Caco-2 (cell line): Measurements from ENCODE around the gene CFAP46. TPM values are rescaled to one million over a fixed set of nuclear protein-coding genes. Genes with fewer than 3 reads are reported as not detected.

ENCODE experiments used
- BruUV-seq: library from RNA; stranded (reverse); fragments of 400-500 nt; replicated peaks from 2 replicates; lab custom pipeline; 2021; lab: Mats Ljungman, UMichigan
- CTCF ChIA-PET: fragments of 300-600 bp; sonication (Branson Sonifier 250); formaldehyde crosslinking; loops from one replicate; lab custom pipeline; 2022; ENCODE audit warnings: antibody characterized with exemption; lab: Charles Lee
- POLR2A ChIA-PET: fragments of 300-600 bp; sonication (Branson Sonifier 250); formaldehyde crosslinking; loops from one replicate; lab custom pipeline; 2022; ENCODE audit warnings: antibody characterized with exemption; lab: Charles Lee
- DNase-seq, 2 experiments: peaks; one replicate each; pipeline versions ENCODE4 v3.0.0 to v3.0.0-alpha.2; 2020 to 2022
- H3K27me3 ChIP-seq: replicated peaks from 2 replicates; pipeline ENCODE4 v1.6.0; 2011; ENCODE audit warnings: low read length; ENCODE audit not compliant: control insufficient read depth, insufficient read depth
- H3K36me3 ChIP-seq: 2 replicates; pipeline ENCODE4 v1.5.1; 2011; ENCODE audit warnings: low read length; ENCODE audit not compliant: control insufficient read depth, insufficient read depth
- H3K4me1 ChIP-seq: fragments of 250-450 bp; sonication (Bioruptor Pico); 2 replicates; pipeline ENCODE4 v1.5.1; 2020; ENCODE audit warnings: mild to moderate bottlenecking
- H3K4me3 ChIP-seq: 2 replicates; pipeline ENCODE4 v1.5.1; 2011; ENCODE audit warnings: low read depth, mild to moderate bottlenecking, control low read depth, low read length
- H3K9me3 ChIP-seq: fragments of 250-450 bp; sonication (Bioruptor Pico); 2 replicates; pipeline ENCODE4 v1.5.1; 2020; ENCODE audit warnings: mild to moderate bottlenecking, moderate library complexity
- H3K27ac Mint-ChIP-seq: one replicate; pipeline ENCODE4 v1.8.0; 2022; ENCODE audit warnings: mixed read lengths; ENCODE audit not compliant: unreplicated experiment
- H3K27me3 Mint-ChIP-seq: one replicate; pipeline ENCODE4 v1.8.0; 2022; ENCODE audit warnings: mixed read lengths; ENCODE audit not compliant: insufficient read depth, unreplicated experiment
- H3K36me3 Mint-ChIP-seq: one replicate; pipeline ENCODE4 v1.8.0; 2022; ENCODE audit warnings: mild to moderate bottlenecking, mixed read lengths; ENCODE audit not compliant: insufficient read depth, unreplicated experiment
- H3K4me1 Mint-ChIP-seq: one replicate; pipeline ENCODE4 v1.8.0; 2022; ENCODE audit warnings: low read depth, mixed read lengths; ENCODE audit not compliant: unreplicated experiment
- H3K4me3 Mint-ChIP-seq: one replicate; pipeline ENCODE4 v1.8.0; 2022; ENCODE audit warnings: mild to moderate bottlenecking, moderate library complexity, mixed read lengths; ENCODE audit not compliant: unreplicated experiment
- H3K9me3 Mint-ChIP-seq: one replicate; pipeline ENCODE4 v1.8.0; 2022; ENCODE audit warnings: mixed read lengths; ENCODE audit not compliant: unreplicated experiment
- CTCF ChIP-seq, 2 experiments: fragments of 200-600 bp in 1 of 2; IDR thresholded peaks; 1 replicate in 1 of 2; 2 replicates in 1 of 2; pipeline versions ENCODE4 v1.5.1 to v1.8.0; 2011 to 2022; ENCODE audit warnings: antibody characterized with exemption in 1 of 2, control low read depth in 1 of 2, inconsistent platforms in 1 of 2, low read depth in 1 of 2, low read length in 1 of 2, mild to moderate bottlenecking in 1 of 2, moderate library complexity in 1 of 2; ENCODE audit not compliant: insufficient read depth in 1 of 2, severe bottlenecking in 1 of 2, unreplicated experiment in 1 of 2
- intact Hi-C: fragments of 100-400 bp; cut with micrococcal nuclease; formaldehyde crosslinking; loops from one replicate; pipeline ENCODE4 v1.10.0; 2022; ENCODE audit not compliant: unreplicated experiment
- total RNA-seq: library from RNA; stranded (reverse); gene quantifications from 2 replicates; pipeline ENCODE4 v1.2.3, GENCODE V29; 2022

Gene CFAP46
- total RNA-seq, 1 experiment from 2014 or later = not detected

GRCh38 chr10:132961787-132962622, 19.6 kb upstream of the CFAP46 start:
- H3K27me3 ChIP-seq = no peaks in the 10 kb centered on the region
- peaks cover 13% of the 10 kb centered on the region for H3K4me1 ChIP-seq
- Mint-ChIP-seq H3K4me3 (peak overlapping the region; percentile 76), H3K4me1 (no peaks in the 10 kb centered on the region), H3K36me3 (peaks cover 7% of the 10 kb centered on the region), H3K9me3 (no peaks in the 10 kb centered on the region), H3K27me3 (peaks cover 11% of the 10 kb centered on the region), H3K27ac (no peak overlapping the region)
- no peaks in the 10 kb centered on the region for H3K36me3 ChIP-seq
- no TSS peak for BruUV-seq
- peak overlapping the region; percentile 31 for H3K4me3 ChIP-seq
- ChIA-PET CTCF (interaction anchor here (1.0 kb wide), 1 partner anchor 23 kb away, joined by 5 read pairs; no protein-coding TSS in a partner anchor), POLR2A (no interaction called here)
- TF ChIP-seq CTCF (IDR thresholded peaks at IDR 0.05; ENCODE audit: insufficient read depth in 1 of 2, low read depth in 1 of 2, low read length in 1 of 2, severe bottlenecking in 1 of 2, unreplicated experiment in 1 of 2) = no peak
- intact Hi-C loops = no loop called here
- DNase-seq = peak; percentile 85 to 87
- no peaks in the 10 kb centered on the region for H3K9me3 ChIP-seq

GRCh38 chr10:132961420-132961786, 19.0 kb upstream of the CFAP46 start:
- peaks cover 13% of the 10 kb centered on the region for H3K4me1 ChIP-seq
- H3K27me3 Mint-ChIP-seq = peaks cover 11% of the 10 kb centered on the region
- H3K36me3 ChIP-seq = no peaks in the 10 kb centered on the region
- no peaks in the 10 kb centered on the region for H3K4me1 Mint-ChIP-seq
- no peak for TF ChIP-seq CTCF (IDR thresholded peaks at IDR 0.05; ENCODE audit: insufficient read depth in 1 of 2, low read depth in 1 of 2, low read length in 1 of 2, severe bottlenecking in 1 of 2, unreplicated experiment in 1 of 2)
- no peak overlapping the region for H3K4me3 ChIP-seq
- POLR2A ChIA-PET = no interaction called here
- intact Hi-C loops = no loop called here
- H3K9me3 ChIP-seq = no peaks in the 10 kb centered on the region
- CTCF ChIA-PET = no interaction called here
- H3K4me3 Mint-ChIP-seq = no peak overlapping the region
- no peak overlapping the region for H3K27ac Mint-ChIP-seq
- DNase-seq = no peak
- no TSS peak for BruUV-seq
- H3K9me3 Mint-ChIP-seq = no peaks in the 10 kb centered on the region
- peaks cover 7% of the 10 kb centered on the region for H3K36me3 Mint-ChIP-seq
- H3K27me3 ChIP-seq = no peaks in the 10 kb centered on the region

- Mint-ChIP-seq H3K4me3 (no peak overlapping the region), H3K36me3 (peaks cover 7% of the 10 kb centered on the region), H3K4me1 (no peaks in the 10 kb centered on the region), H3K27ac (no peak overlapping the region), H3K27me3 (peaks cover 11% of the 10 kb centered on the region), H3K9me3 (no peaks in the 10 kb centered on the region)
- Histone ChIP-seq H3K9me3 (no peaks in the 10 kb centered on the region), H3K4me1 (peaks cover 13% of the 10 kb centered on the region), H3K36me3 (no peaks in the 10 kb centered on the region), H3K27me3 (no peaks in the 10 kb centered on the region), H3K4me3 (no peak overlapping the region)
- ChIA-PET POLR2A (no interaction called here), CTCF (no interaction called here)
- peak in 1 of 2 experiments; percentile 32 for DNase-seq
- BruUV-seq = no TSS peak
- no peak for TF ChIP-seq CTCF (IDR thresholded peaks at IDR 0.05; ENCODE audit: insufficient read depth in 1 of 2, low read depth in 1 of 2, low read length in 1 of 2, severe bottlenecking in 1 of 2, unreplicated experiment in 1 of 2)
- intact Hi-C loops = no loop called here
These were observed 18.5 kb upstream of the CFAP46 start for GRCh38 chr10:132960631-132961419.
